ENCODE data around the gene PTPN14.
"Not testable (repeated sequence)": the region's sequence is repeated elsewhere in the genome, so short reads cannot be mapped to it uniquely, and the experiment has no call there.

Gene PTPN14

DNA sequence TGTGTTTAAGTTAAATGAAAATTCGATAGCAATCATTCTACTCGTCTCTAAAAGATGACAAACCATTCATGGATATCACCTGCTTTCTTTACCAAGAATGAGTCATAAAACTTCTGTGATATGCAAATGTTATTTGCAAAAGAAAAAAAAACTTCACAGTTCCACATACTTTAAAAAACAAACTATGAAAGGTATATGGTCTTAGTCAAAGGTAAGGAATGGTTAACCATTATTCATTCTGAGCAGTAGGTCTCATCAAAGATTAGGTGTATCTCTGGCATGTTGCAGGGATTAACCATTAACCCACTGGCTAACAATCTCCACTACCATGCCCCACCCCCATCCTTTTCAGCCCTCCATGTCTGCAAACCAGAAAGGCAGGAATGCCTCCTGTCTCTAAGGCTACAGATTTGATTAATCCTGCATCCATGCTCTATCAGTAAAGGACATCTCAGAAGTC, 44.4 kb downstream of the PTPN14 start:
- DNase-seq: no peak

GRCh38 chr1:214505134-214505533, 46.3 kb downstream of the PTPN14 start:
- peak; percentile 11 for DNase-seq

- DNase-seq: no peak
Measured at GRCh38 chr1:214504330-214504729, 47.1 kb downstream of the PTPN14 start.

GRCh38 chr1:214503553-214503952, 47.8 kb downstream of the PTPN14 start:
- DNase-seq: no peak

DNA sequence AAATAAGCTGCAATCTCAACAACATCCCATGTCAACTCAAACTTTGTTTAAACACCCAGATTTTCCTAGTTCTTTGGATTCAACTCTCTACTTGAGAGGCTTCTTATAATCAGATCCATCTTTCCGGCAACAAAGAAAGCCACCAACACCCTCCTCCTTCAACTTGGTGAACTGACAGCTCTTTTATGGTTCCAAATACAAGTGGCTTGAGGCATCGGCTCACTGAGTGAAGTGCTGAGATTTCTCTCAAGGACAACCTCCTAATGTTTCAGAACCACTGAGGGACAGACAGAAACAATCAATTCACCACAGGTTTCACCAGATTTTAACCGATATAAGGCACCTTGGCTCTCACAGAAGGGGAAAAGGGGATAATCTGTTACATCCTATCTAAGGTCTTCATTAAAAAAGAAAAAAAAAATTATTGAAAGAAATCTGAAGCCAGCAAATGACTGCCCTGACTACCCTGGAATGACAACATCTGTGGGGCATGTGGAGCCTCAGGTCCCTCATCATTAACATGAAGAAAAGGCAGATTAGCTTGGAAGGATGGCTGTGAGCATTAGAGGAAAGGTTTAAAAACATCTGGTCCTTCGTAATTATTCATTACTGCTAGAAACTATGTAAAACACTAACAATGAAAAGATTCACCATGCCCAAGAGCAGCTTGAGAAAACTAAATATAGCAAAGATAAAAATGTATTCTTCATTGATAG, 50.9 kb downstream of the PTPN14 start:
- DNase-seq: no peak

- DNase-seq: no peak
Measured at GRCh38 chr1:214499732-214500131, 51.7 kb downstream of the PTPN14 start.

DNA sequence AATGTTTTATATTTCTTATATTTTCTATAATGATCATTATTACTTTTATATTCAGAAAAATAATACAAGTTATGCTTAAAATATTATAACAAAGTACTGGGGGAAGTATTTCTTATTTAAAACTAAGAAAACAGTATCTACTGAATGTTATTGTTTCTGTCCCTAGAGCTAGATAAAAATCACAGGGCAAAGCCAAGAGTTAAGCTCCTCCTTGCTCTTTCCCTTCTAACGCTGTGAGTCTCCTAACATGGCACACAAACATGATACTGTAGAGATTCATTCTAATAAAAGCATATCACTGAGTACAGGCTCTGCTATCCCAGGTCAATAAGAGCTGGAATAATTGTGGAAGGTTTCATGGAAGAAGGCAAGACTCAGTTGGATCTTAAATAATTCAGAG, 53.4 kb downstream of the PTPN14 start:
- DNase-seq: no peak

- no peak for DNase-seq
Measured at GRCh38 chr1:214496126-214496525, 55.3 kb downstream of the PTPN14 start.

DNA sequence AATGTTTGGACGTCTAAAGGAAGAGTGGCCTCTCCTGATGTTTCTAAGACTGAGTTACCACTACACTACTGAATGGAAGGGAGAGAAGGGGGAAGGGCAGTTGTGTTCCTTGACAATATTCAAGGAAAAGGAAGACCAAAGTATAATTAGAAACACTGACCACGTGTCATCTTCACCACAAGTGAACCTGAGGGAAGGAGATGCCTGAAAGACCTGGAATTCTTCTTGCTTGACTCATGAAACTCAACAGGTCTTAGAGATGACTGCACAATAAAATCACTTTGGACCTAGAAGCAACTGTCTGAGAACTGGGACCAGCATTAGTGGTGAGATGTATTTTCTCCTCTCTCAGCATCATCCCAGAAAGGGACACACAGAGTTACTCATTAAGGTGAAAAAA, 56.7 kb downstream of the PTPN14 start:
- no peak for DNase-seq

- DNase-seq: not testable (repeated sequence)
Measured at GRCh38 chr1:214494179-214494578, 57.2 kb downstream of the PTPN14 start.

- no peak for DNase-seq
Measured at GRCh38 chr1:214493126-214493796, 58.1 kb downstream of the PTPN14 start.

DNA sequence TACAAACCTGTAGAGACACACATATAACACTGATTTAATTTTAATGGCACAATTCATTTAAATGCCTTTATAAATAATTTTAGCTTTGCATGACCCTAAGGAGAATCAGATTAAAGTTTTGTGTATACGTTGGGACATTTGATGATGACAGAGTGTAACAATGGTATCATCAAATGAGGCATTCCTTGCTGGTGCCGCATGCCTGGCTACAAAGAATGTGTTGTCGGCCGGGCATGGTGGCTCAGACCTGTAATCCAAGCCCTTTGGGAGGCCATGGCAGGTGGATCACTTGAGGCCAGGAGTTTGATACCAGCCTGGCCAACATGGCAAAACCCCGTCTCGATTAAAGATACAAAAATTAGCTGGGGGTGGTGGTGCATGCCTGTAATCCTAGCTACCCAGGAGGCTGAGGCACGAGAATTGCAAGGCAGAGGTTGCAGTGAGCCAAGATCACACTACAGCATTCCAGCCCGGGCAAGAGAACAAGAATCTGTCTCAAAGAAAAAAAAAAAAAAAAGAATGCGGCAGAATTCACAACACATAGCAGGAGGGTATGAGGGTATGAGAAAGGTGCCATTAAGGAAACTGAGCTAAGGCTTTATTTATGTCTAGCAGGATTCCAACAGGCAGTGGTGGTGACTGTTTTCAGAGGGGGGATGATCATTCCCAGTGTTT, 58.9 kb downstream of the PTPN14 start:
- no peak for DNase-seq

- no peak for DNase-seq
Measured at GRCh38 chr1:214491468-214492146, 59.8 kb downstream of the PTPN14 start.

DNA sequence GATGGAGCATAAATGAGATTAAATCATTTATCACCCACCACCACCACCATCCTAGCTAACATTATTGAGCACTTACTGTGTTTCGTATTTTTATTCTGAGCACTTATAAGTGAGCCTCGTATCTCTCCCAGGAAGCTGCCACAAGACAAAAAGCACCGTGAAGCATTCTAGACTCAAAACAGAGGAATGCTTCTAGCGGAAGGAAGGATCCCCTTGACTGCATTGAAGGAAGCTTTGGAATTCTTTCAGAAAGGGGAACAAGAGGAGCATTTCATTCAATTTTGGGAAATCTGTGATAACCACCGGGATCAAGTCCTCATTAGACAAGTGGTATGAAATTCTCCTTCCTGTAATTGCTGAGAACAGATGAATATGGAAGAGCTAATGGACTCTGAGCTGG, 66.3 kb downstream of the PTPN14 start:
- DNase-seq: no peak

- DNase-seq: not testable (repeated sequence)
Measured at GRCh38 chr1:214483180-214483579, 68.2 kb downstream of the PTPN14 start.

DNA sequence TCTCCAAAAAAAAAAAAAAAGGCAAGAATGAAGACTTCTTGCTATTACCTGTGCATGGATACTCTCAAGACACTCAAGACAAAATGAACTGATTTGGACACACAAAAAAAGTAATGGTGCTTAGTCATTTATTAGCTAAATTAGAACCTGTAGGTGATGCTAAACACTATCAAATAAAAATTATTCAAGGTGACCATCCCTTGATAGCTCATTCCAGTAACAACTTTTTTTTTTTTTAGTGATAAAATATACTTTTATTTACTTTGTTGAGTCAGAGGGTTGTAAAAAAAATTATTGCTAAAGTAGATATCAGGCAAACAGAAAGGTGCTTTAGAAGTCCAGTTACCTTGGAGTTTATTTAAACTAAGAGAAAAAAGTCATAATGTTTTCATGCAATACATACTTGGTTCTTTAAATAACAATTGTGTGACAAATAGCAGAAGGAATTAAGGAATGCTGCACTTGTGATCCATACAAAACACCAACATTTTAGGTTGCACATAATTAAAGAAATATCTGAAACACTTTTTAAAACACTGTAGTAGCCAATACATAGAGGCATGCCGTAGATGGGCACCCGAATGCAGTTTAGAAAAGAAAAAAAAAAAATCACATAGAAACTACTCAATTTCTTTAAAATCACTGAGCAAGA, 69.3 kb downstream of the PTPN14 start:
- DNase-seq: not testable (repeated sequence)

DNA sequence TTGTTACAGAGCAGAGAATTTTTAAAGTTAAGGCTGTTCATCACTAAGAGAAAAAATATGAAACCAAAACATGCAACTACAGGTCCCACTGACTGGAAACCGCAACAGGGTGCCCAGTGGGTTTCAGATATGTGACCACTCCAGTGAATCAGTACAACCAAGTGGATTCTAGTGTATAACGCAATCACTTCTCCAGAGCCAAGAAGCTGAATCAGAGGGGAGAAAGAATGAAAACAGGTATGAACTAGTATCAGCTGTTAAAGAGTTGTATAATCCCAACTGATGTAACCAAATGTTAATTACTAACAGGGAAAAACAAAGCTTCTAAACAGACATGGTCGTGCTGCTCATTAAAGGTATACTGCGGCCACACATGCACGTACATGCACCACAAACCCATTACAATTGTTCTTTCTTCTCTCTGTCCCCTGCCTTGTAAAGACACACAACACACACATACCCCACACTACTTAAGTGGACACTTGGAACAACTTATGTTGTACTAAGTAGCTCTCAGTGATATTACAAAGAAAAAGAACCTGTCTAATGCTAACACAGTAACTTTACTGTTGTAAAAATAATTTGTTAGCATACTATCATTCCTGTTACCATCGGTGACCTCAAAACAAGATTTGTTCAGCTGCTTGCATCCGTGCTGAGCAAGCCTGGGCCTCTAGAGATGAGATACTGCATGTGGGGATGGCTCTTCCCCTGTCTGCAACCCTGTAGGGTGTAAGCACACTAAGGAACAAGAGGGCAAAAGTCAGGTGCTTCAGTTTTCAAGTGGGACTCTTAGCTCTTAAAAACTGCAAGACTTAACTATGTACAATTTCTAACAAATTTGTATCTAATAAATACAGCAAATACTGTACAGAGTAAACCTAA, 74.2 kb downstream of the PTPN14 start:
- DNase-seq: no peak

GRCh38 chr1:214476229-214476985, 75.0 kb downstream of the PTPN14 start:
- DNase-seq: no peak

DNA sequence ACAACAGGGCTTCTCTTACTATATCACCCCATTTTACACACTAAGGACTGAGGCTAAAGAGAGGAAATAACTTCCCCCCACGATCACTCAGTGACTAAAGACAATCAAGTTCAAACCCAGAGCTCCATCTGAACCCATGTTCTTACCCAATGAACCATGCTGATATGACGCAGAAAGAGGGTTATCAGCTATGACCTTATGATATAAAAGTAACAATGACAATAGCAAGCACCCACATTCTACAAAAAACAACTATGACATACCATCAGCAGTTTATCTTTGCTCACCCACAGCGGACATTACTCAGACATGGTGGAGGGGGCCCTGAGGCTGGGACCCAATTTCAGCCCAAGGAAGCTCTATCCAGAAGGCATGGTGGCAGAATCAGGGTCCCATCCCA, 75.7 kb downstream of the PTPN14 start:
- DNase-seq: no peak

GRCh38 chr1:214475331-214475730, 76.1 kb downstream of the PTPN14 start:
- no peak for DNase-seq

DNA sequence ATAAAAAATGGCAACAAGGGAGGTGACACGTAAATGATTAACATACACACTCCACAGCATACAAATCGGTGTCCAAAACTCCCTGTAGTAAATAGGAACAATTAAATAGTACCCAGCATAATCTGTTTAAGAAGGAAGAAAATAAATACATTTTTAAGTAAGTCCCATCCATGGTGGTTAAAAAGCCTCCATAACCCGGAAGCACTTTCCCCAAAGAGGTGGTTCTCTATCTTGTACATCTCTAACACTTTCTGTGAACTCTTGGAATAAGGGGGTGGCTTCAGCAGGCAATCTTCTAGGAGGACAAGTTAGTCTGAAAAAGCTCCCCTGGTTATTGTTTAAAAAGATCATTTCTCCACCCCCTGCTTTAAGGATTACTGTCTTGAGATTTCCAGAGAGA, 76.9 kb downstream of the PTPN14 start:
- no peak for DNase-seq
